AG09319 (cell line): ENCODE results near the gene RNF126.
"Not testable (repeated sequence)": the region's sequence is repeated elsewhere in the genome, so short reads cannot be mapped to it uniquely, and the experiment has no call there.

Experiments
- DNase-seq: peaks from one replicate; pipeline ENCODE4 v3.0.0-alpha.2; 2010; ENCODE audit warnings: low read depth; ENCODE audit errors: extremely low read depth
- CTCF ChIP-seq: IDR thresholded peaks from 2 replicates; pipeline ENCODE4 v1.5.1; 2011; ENCODE audit warnings: low read depth, mild to moderate bottlenecking, inconsistent platforms, low read length, moderate library complexity

RNF126 gene

GRCh38 chr19:623974-624373, 39.0 kb downstream of the RNF126 start:
- no peak for TF ChIP-seq CTCF
- DNase-seq: no peak

DNA sequence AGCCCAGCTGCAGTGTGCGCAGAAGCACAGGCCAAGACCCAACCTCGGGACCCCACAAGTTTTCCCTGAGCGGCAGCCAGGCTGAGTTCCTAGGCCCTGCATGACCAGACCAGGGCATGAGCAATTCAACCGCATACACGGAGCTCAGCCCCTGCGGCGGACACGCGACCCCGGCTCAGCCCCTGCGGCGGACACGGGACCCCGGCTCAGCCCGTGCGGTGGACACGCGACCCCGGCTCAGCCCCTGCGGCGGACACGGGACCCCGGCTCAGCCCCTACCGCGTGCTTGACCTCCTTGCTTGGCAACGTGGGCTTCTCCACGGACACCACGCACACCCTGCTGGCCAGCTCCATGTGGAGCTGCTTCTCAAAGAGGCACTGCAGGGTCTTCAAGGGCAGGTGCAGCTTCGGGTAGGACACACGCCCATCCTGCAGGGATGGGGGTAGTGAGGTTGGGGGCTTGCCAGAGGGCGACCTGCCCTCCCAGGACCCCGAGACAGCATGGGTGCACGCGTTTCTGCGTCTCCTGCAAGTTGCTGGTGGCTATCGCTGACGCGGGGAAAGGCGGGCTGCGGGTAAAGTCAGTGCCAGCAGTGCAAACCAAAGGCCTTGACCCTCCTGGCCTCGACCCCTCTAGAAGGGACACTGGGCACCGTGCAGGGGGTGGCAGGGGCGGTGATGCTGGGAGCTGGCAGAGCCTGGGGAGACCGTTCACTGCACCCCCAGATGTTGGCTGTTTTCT, 39.7 kb downstream of the RNF126 start:
- DNase-seq: no peak
- no peak for TF ChIP-seq CTCF

GRCh38 chr19:622666-623065, 40.3 kb downstream of the RNF126 start:
- no peak for DNase-seq
- TF ChIP-seq CTCF: no peak

GRCh38 chr19:621819-622218, 41.2 kb downstream of the RNF126 start:
- DNase-seq: no peak
- TF ChIP-seq CTCF: no peak

DNA sequence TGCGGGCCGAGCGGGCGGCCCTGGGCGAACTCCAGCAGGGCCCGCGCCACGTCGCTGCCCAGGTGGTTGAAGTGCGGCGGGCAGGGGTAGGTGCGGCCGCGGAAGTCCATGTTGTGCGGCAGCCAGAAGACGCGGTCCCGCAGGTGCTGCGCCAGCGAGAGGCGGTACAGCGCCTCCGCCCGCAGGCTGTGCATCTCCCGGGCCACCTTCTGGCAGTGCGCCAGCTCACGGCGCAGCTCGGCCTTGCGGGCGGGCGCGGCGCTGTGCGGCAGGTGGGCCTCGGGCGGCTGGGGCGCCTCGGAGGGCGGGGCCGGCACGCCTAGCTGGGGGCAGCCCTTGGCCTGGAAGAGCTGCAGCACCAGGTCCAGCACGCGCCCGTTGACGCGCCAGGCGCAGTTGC, 41.8 kb downstream of the RNF126 start:
- DNase-seq: not testable (repeated sequence)

DNA sequence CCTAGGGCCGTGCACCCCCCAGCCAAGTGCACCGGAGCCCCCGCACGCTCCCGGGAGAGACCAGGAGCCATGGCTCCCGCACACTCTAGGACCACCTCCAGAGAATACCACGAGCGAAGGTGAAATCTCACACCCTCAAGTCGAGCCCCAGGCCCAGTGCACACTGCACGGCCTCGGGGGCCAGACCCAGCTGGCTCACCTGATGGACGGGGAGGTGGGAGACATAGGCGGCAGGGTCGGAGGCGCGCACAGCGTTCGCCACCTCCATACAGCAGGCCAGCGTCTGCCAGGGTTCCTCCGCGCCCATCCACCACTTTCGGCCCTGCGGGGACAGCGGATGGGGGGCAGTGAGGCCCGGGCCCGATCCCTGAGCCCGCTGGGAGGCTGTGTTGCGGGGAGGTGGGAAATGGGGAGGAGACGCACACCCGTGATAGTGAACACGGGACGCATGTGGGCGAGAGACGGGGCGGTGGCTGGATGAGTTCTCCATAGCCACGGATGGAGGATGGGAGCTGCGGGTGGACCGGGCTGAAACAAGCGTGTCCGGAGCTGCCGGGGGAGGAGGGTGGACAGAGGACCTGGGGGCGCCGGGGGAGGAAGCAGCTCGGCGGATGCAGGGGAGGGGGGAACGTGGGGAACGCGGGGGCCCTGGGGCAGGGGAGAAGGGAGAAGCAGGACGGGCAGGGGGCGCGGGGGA, 42.7 kb downstream of the RNF126 start:
- TF ChIP-seq CTCF: no peak

GRCh38 chr19:619286-620002, 43.6 kb downstream of the RNF126 start:
- TF ChIP-seq CTCF: no peak
- no peak for DNase-seq

More for the DNA sequence above, 42.7 kb downstream of the RNF126 start:
- DNase-seq: no peak
